ENCODE data around the gene TSGA10IP.
"Not testable (repeated sequence)": the region's sequence is repeated elsewhere in the genome, so short reads cannot be mapped to it uniquely, and the experiment has no call there.

TSGA10IP gene

GRCh38 chr11:65946655-65947054 lies 1.4 kb downstream of the TSGA10IP start:
- no peak for DNase-seq (ENCODE audit: low read depth)
- no peak overlapping the region for H3K4me3 ChIP-seq (ENCODE audit: low read depth, low read length)
- TF ChIP-seq CTCF (conservative IDR thresholded peaks at IDR 0.05; ENCODE audit: low read depth, low read length) = no peak

- no peak for TF ChIP-seq CTCF (conservative IDR thresholded peaks at IDR 0.05; ENCODE audit: low read depth, low read length)
- DNase-seq (ENCODE audit: low read depth) = no peak
- H3K4me3 ChIP-seq (ENCODE audit: low read depth, low read length) = no peak overlapping the region
These were observed 1.9 kb downstream of the TSGA10IP start for GRCh38 chr11:65947133-65947532.

GRCh38 chr11:65947603-65948125 lies 2.4 kb downstream of the TSGA10IP start:
- DNase-seq (ENCODE audit: low read depth) = no peak
- H3K4me3 ChIP-seq (ENCODE audit: low read depth, low read length) = no peak overlapping the region
- no peak for TF ChIP-seq CTCF (conservative IDR thresholded peaks at IDR 0.05; ENCODE audit: low read depth, low read length)

- DNase-seq (ENCODE audit: low read depth); H3K4me3 ChIP-seq (ENCODE audit: low read depth, low read length): not testable (repeated sequence)
These were observed 5.4 kb downstream of the TSGA10IP start for GRCh38 chr11:65950711-65951110.

- not testable (repeated sequence) for H3K4me3 ChIP-seq (ENCODE audit: low read depth, low read length); DNase-seq (ENCODE audit: low read depth)
These were observed 6.4 kb downstream of the TSGA10IP start for GRCh38 chr11:65951641-65952040.

GRCh38 chr11:65952052-65952521 lies 6.8 kb downstream of the TSGA10IP start:
- no peak overlapping the region for H3K4me3 ChIP-seq (ENCODE audit: low read depth, low read length)
- no peak for DNase-seq (ENCODE audit: low read depth)
- TF ChIP-seq CTCF (conservative IDR thresholded peaks at IDR 0.05; ENCODE audit: low read depth, low read length) = no peak

GRCh38 chr11:65953471-65953870 lies 8.2 kb downstream of the TSGA10IP start:
- no peak for TF ChIP-seq CTCF (conservative IDR thresholded peaks at IDR 0.05; ENCODE audit: low read depth, low read length)
- no peak for DNase-seq (ENCODE audit: low read depth)
- no peak overlapping the region for H3K4me3 ChIP-seq (ENCODE audit: low read depth, low read length)

- DNase-seq (ENCODE audit: low read depth) = no peak
- TF ChIP-seq CTCF (conservative IDR thresholded peaks at IDR 0.05; ENCODE audit: low read depth, low read length) = no peak
- H3K4me3 ChIP-seq (ENCODE audit: low read depth, low read length) = no peak overlapping the region
These were observed 9.5 kb downstream of the TSGA10IP start for GRCh38 chr11:65954771-65955170.

Data from choroid plexus epithelial cell (primary cell).